OCI-LY1 (cell line): ENCODE data around the gene GPR3.
"Not testable (repeated sequence)": the region's sequence is repeated elsewhere in the genome, so short reads cannot be mapped to it uniquely, and the experiment has no call there.

Source experiments
- H2AFZ ChIP-seq: fragments of 200-600 bp; sonication (generic), shearing (Covaris generic); 2 replicates; pipeline ENCODE4 v1.6.0; 2014; ENCODE audit warnings: antibody characterized with exemption, mild to moderate bottlenecking, low read length
- H3F3A ChIP-seq: fragments of 200-600 bp; sonication (generic), shearing (Covaris generic); 2 replicates; pipeline ENCODE4 v1.6.0; 2014; ENCODE audit warnings: mild to moderate bottlenecking, antibody characterized with exemption, low read length, moderate library complexity; ENCODE audit not compliant: insufficient read depth
- H3K27ac ChIP-seq: fragments of 200-600 bp; sonication (generic); 2 replicates; pipeline ENCODE4 v1.5.1; 2014; ENCODE audit warnings: low read length, mixed run types, mild to moderate bottlenecking, low read depth; ENCODE audit not compliant: poor library complexity, severe bottlenecking
- H3K27me3 ChIP-seq: fragments of 200-600 bp; sonication (generic); 2 replicates; pipeline ENCODE4 v1.6.0; 2014; ENCODE audit warnings: antibody characterized with exemption, mild to moderate bottlenecking, low read length, moderate library complexity; ENCODE audit not compliant: insufficient read depth
- H3K36me3 ChIP-seq: fragments of 200-600 bp; sonication (generic); 2 replicates; pipeline ENCODE4 v1.6.1; 2014; ENCODE audit warnings: mild to moderate bottlenecking, antibody characterized with exemption, low read length, moderate library complexity, mixed read lengths; ENCODE audit not compliant: insufficient read depth
- H3K4me1 ChIP-seq: fragments of 200-600 bp; sonication (generic); 2 replicates; pipeline ENCODE4 v1.5.1; 2014; ENCODE audit warnings: mild to moderate bottlenecking, low read length, moderate library complexity; ENCODE audit not compliant: insufficient read depth, severe bottlenecking
- H3K4me2 ChIP-seq: fragments of 200-600 bp; sonication (generic), shearing (Covaris generic); 2 replicates; pipeline ENCODE4 v1.6.1; 2014; ENCODE audit warnings: low read length
- H3K4me3 ChIP-seq: fragments of 200-600 bp; sonication (generic); 2 replicates; pipeline ENCODE4 v1.5.1; 2014; ENCODE audit warnings: low read length, low read depth, mild to moderate bottlenecking, mixed read lengths; ENCODE audit not compliant: poor library complexity, severe bottlenecking
- H3K79me2 ChIP-seq: fragments of 200-600 bp; shearing (Covaris generic); 2 replicates; pipeline ENCODE4 v1.6.1; 2016; ENCODE audit warnings: mixed run types, low read length, mixed read lengths; ENCODE audit not compliant: insufficient read depth
- H3K9ac ChIP-seq: fragments of 200-600 bp; sonication (generic), shearing (Covaris generic); 2 replicates; pipeline ENCODE4 v1.6.1; 2014; ENCODE audit warnings: mild to moderate bottlenecking, low read length, mixed read lengths
- H3K9me2 ChIP-seq: fragments of 200-600 bp; sonication (generic), shearing (Covaris generic); 2 replicates; pipeline ENCODE4 v1.6.1; 2014; ENCODE audit warnings: low read depth, mild to moderate bottlenecking, low read length, mixed read lengths
- H3K9me3 ChIP-seq: fragments of 200-600 bp; shearing (Covaris generic); 2 replicates; pipeline ENCODE4 v1.6.1; 2014; ENCODE audit warnings: low read length, mixed read lengths
- H4K20me1 ChIP-seq: fragments of 200-600 bp; sonication (generic), shearing (Covaris generic); 2 replicates; pipeline ENCODE4 v1.6.0; 2016; ENCODE audit warnings: mild to moderate bottlenecking, low read length; ENCODE audit not compliant: insufficient read depth
- CTCF ChIP-seq: fragments of 200-600 bp; sonication (generic), shearing (Covaris generic); IDR thresholded peaks from 2 replicates; pipeline ENCODE4 v1.5.1; 2017; ENCODE audit warnings: mild to moderate bottlenecking, antibody characterized with exemption, low read length, moderate library complexity, mixed read lengths
- EZH2 ChIP-seq: fragments of 200-600 bp; sonication (generic), shearing (Covaris generic); IDR thresholded peaks from 2 replicates; pipeline ENCODE4 v1.8.0; 2017; ENCODE audit warnings: borderline replicate concordance, mixed run types, mild to moderate bottlenecking, antibody characterized with exemption, low read length, moderate library complexity, mixed read lengths

GPR3 gene

GRCh38 chr1:27431601-27431940, 39.1 kb downstream of the GPR3 start:
- Histone ChIP-seq H3K79me2 (peaks cover 65% of the 10 kb centered on the region), H2AFZ (no peak overlapping the region), H3K27ac (peak overlapping the region; percentile 97), H3K4me1 (peaks cover 100% of the 10 kb centered on the region), H3K27me3 (no peaks in the 10 kb centered on the region), H3F3A (peaks cover 4% of the 10 kb centered on the region; the same call in 1 of the 2 replicates), H4K20me1 (no peaks in the 10 kb centered on the region), H3K36me3 (peaks cover 26% of the 10 kb centered on the region; the same call in 1 of the 2 replicates), H3K4me2 (peak overlapping the region; percentile 43; the same call in 1 of the 2 replicates), H3K4me3 (no peak overlapping the region), H3K9ac (peak overlapping the region; percentile 30; the same call in 1 of the 2 replicates), H3K9me3 (no peaks in the 10 kb centered on the region), H3K9me2 (no peaks in the 10 kb centered on the region)
- TF ChIP-seq CTCF (no peak), EZH2 (no peak)

- not testable (repeated sequence) for H3K4me3 ChIP-seq, H3K9me3 ChIP-seq, H3K9ac ChIP-seq, H3K9me2 ChIP-seq, H2AFZ ChIP-seq, H3K4me2 ChIP-seq, H4K20me1 ChIP-seq, H3K27me3 ChIP-seq, H3F3A ChIP-seq
- peak overlapping the region; percentile 87 for H3K27ac ChIP-seq
- H3K36me3 ChIP-seq: peaks cover 14% of the 10 kb centered on the region; the same call in 1 of the 2 replicates
- H3K79me2 ChIP-seq: peaks cover 70% of the 10 kb centered on the region
- peaks cover 100% of the 10 kb centered on the region for H3K4me1 ChIP-seq
These were observed 40.3 kb downstream of the GPR3 start for GRCh38 chr1:27432725-27433124.

- Histone ChIP-seq H3K79me2 (peaks cover 80% of the 10 kb centered on the region), H3K36me3 (peaks cover 7% of the 10 kb centered on the region; the same call in 1 of the 2 replicates), H3K9me2 (no peaks in the 10 kb centered on the region), H4K20me1 (no peaks in the 10 kb centered on the region), H3K27me3 (no peaks in the 10 kb centered on the region), H3K4me1 (peaks cover 100% of the 10 kb centered on the region), H3K9ac (peak overlapping the region; percentile 9; the same call in 1 of the 2 replicates), H3K27ac (peak overlapping the region; percentile 87), H3K9me3 (no peaks in the 10 kb centered on the region), H3K4me3 (no peak overlapping the region), H2AFZ (no peak overlapping the region), H3K4me2 (peak overlapping the region; percentile 21; the same call in 1 of the 2 replicates), H3F3A (no peaks in the 10 kb centered on the region)
- TF ChIP-seq EZH2 (no peak), CTCF (no peak)
These were observed 41.3 kb downstream of the GPR3 start for GRCh38 chr1:27433706-27434105.

GRCh38 chr1:27435566-27436203, 43.3 kb downstream of the GPR3 start:
- Histone ChIP-seq H3K9ac (no peak overlapping the region; the same call in 1 of the 2 replicates), H3K4me2 (peak overlapping the region; percentile 12; the same call in 1 of the 2 replicates), H3K79me2 (peaks cover 69% of the 10 kb centered on the region), H3K27ac (peak overlapping the region; percentile 87), H3K9me3 (no peaks in the 10 kb centered on the region), H3K27me3 (no peaks in the 10 kb centered on the region), H3K36me3 (peaks cover 19% of the 10 kb centered on the region; the same call in 1 of the 2 replicates), H3K9me2 (no peaks in the 10 kb centered on the region), H3F3A (no peaks in the 10 kb centered on the region), H4K20me1 (no peaks in the 10 kb centered on the region), H3K4me3 (peak overlapping the region; percentile 9), H3K4me1 (peaks cover 97% of the 10 kb centered on the region), H2AFZ (no peak overlapping the region)
- TF ChIP-seq EZH2 (no peak), CTCF (no peak)
